Measurements from ENCODE around the gene RFPL4A. TPM values are rescaled to one million over a fixed set of nuclear protein-coding genes. Genes with fewer than 3 reads are reported as not detected.

The RFPL4A gene
- total RNA-seq, 1 donor from 2014 or later = not detected

DNA sequence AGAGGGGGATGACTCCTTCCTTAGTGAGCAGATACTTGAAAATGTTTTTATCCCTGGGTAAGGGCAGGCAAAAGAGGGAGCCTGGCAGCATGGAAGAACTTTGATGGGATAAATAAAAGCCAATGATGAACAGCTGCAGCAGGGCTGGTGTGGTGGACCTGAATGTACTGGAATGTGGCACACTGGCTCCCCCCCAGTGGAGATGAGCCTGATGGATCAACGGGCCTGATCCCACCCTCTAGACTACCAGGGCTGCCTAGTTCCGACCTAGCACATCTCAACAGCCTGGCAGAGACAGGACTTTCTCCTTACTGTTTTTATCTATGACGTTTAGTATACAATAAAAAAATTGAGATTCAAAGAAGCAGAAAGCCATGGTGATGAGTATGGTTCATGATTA, 52.4 kb downstream of the RFPL4A start:
- no peak overlapping the region for H3K4me3 ChIP-seq (ENCODE audit: low read depth, low read length)
- TF ChIP-seq, protein P1, sequence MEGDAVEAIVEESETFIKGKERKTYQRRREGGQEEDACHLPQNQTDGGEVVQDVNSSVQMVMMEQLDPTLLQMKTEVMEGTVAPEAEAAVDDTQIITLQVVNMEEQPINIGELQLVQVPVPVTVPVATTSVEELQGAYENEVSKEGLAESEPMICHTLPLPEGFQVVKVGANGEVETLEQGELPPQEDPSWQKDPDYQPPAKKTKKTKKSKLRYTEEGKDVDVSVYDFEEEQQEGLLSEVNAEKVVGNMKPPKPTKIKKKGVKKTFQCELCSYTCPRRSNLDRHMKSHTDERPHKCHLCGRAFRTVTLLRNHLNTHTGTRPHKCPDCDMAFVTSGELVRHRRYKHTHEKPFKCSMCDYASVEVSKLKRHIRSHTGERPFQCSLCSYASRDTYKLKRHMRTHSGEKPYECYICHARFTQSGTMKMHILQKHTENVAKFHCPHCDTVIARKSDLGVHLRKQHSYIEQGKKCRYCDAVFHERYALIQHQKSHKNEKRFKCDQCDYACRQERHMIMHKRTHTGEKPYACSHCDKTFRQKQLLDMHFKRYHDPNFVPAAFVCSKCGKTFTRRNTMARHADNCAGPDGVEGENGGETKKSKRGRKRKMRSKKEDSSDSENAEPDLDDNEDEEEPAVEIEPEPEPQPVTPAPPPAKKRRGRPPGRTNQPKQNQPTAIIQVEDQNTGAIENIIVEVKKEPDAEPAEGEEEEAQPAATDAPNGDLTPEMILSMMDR (conservative IDR thresholded peaks at IDR 0.05; ENCODE audit: low read depth, low read length) = no peak
- no peak for DNase-seq (ENCODE audit: low read depth)

DNA sequence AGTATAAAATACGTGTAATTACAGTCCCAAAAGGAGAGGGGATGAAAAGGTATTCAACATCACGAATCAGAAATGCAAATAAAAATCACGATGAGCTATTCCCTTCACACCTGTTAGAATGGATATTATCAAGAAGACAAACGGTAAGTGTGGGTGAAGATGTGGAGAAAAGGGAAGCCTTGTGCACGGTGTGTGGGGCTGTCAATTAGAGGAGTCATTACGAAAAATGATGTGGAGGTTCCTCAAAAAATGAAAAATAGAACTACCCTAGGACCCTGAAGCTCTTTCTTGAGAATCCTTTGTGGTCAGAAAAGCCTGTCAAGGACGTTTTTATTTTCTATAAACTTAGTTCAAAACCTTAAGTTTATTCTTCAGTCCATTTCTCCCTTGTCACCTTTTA, 53.6 kb downstream of the RFPL4A start:
- TF ChIP-seq, protein P1 (conservative IDR thresholded peaks at IDR 0.05; ENCODE audit: low read depth, low read length) = no peak
- no peak overlapping the region for H3K4me3 ChIP-seq (ENCODE audit: low read depth, low read length)
- DNase-seq (ENCODE audit: low read depth) = no peak

Other genes starting within 250 kb of the RFPL4A start
- 0.58 and 2.9 TPM in 2 replicates for gene SBK2, start 222.0 kb upstream of the RFPL4A start, total RNA-seq
- gene SBK3, start 213.6 kb upstream of the RFPL4A start, total RNA-seq = 0.23 TPM in 1 of 2 replicates, not detected in the other
- 10.0 and 11.4 TPM in 2 replicates for gene ZNF579, start 178.2 kb upstream of the RFPL4A start, total RNA-seq
- gene FIZ1, start 159.6 kb upstream of the RFPL4A start, total RNA-seq = 5.5 and 9.7 TPM in 2 replicates
- gene ZNF524, start 158.8 kb upstream of the RFPL4A start, total RNA-seq = 16.4 and 18.0 TPM in 2 replicates
- 3.4 and 6.2 TPM in 2 replicates for gene ZNF865, start 153.4 kb upstream of the RFPL4A start, total RNA-seq
- 0.58 and 4.0 TPM in 2 replicates for gene ZNF784, start 134.5 kb upstream of the RFPL4A start, total RNA-seq
- 10.6 and 10.8 TPM in 2 replicates for gene ZNF580, start 118.1 kb upstream of the RFPL4A start, total RNA-seq
- 27.2 and 29.2 TPM in 2 replicates for gene ZNF581, start 115.4 kb upstream of the RFPL4A start, total RNA-seq
- gene CCDC106, start 110.9 kb upstream of the RFPL4A start, total RNA-seq = 10.2 and 17.9 TPM in 2 replicates
- 142 and 205 TPM in 2 replicates for gene U2AF2, start 104.1 kb upstream of the RFPL4A start, total RNA-seq
- 102 and 151 TPM in 2 replicates for gene EPN1, start 83.9 kb upstream of the RFPL4A start, total RNA-seq
- gene NLRP9, start 20.7 kb upstream of the RFPL4A start, total RNA-seq = not detected in 2 replicates
- gene RFPL4AL1, start 10.0 kb downstream of the RFPL4A start, total RNA-seq = not detected in 2 replicates
- gene NLRP11, start 72.9 kb downstream of the RFPL4A start, total RNA-seq = not detected in 2 replicates
- not detected in 2 replicates for gene NLRP4, start 77.4 kb downstream of the RFPL4A start, total RNA-seq
- gene NLRP13, start 173.2 kb downstream of the RFPL4A start, total RNA-seq = not detected in 2 replicates
- not detected in 2 replicates for gene NLRP8, start 188.7 kb downstream of the RFPL4A start, total RNA-seq
- gene NLRP5, start 227.7 kb downstream of the RFPL4A start, total RNA-seq = not detected in 2 replicates